WI38 (cell line): Measurements from ENCODE around the gene ST6GALNAC6.

ENCODE experiments used
- H3K4me3 ChIP-seq: 2 replicates; pipeline ENCODE4 v1.5.1; 2011; ENCODE audit warnings: low read depth, mild to moderate bottlenecking, control low read depth, low read length
- CTCF ChIP-seq: IDR thresholded peaks from 2 replicates; pipeline ENCODE4 v1.5.1; 2012; ENCODE audit warnings: low read depth, mild to moderate bottlenecking, control low read depth, low read length

The ST6GALNAC6 gene

GRCh38 chr9:127868278-127868902, 31.0 kb downstream of the ST6GALNAC6 start:
- no peak for TF ChIP-seq CTCF
- H3K4me3 ChIP-seq = no peak overlapping the region

DNA sequence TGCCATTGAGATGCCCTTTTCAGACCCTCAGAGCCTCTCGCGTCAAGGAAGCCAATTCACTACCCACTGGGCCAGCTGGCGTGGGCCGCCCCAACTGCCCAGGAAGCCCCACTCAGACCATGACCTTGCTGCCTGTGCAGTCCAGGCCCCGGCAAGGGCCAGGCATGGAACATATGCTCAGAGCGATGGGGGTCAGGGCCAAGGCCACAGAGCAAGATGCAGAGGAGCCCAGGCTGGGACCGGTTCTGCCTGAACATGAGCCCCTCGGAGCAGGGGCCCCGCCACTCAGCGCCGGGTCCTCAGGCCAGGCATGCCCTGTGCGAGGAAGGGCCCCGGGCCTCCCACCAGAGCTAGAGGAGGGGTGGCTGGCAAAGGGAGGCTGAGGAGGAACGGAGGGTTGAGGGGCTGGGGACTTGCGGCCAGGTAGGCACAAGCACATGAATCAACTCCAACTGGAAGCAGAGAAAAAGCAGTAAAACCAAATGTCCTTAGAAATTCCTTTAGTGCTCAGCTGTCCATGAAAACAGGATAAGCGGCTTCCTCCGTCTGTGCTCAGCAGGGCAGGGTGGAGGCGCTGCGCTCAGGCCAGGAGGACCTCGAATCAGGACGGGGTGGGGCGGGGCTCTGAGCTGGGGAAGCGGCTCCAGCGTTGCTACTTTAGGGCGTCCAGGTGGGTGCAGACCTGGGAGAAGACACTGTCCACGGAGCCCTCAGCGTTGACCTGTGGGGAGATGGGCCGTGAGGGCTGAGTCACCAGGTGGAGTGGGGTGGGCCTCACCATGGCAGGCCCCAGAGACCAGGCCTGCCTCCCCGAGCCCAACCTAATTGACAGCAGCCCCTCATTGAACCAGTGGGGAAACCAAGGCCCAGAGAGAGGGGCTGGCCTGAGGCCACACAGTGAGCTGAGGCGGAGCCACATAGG, 31.8 kb downstream of the ST6GALNAC6 start:
- no peak for TF ChIP-seq CTCF
- no peak overlapping the region for H3K4me3 ChIP-seq

DNA sequence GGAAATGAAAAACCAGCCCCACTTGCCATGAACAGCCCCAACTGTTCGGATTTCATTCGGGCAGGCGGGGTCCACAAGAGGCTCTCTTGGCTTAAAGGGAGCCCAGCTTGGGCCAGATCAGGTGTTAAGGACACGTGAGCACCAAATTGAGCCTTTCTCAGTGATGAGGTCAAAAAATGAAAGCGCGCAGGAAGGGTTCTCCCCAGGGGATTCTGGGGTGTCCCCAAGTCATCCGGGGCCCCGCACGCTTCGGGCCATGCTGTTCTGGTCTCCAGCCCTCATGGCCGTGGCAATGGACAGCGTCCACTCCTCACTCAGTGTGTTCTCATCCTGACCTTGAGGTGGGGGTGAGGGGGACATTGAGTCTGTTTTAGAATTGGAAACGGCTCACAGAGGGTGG, 32.9 kb downstream of the ST6GALNAC6 start:
- TF ChIP-seq CTCF = no peak
- H3K4me3 ChIP-seq = no peak overlapping the region

GRCh38 chr9:127865645-127866464, 33.5 kb downstream of the ST6GALNAC6 start:
- no peak overlapping the region for H3K4me3 ChIP-seq
- no peak for TF ChIP-seq CTCF

- no peak for TF ChIP-seq CTCF
- no peak overlapping the region for H3K4me3 ChIP-seq
Measured at GRCh38 chr9:127863191-127863621, 36.2 kb downstream of the ST6GALNAC6 start.

GRCh38 chr9:127862075-127863011, 37.1 kb downstream of the ST6GALNAC6 start:
- TF ChIP-seq CTCF = no peak
- H3K4me3 ChIP-seq = no peak overlapping the region
